Upper lobe of left lung (tissue), 4 donors: ENCODE data around the gene OTUD7B.

Experiments used
- POLR2A ChIP-seq, 4 donors: fragments of 450-650 bp; IDR thresholded peaks; one replicate each; pipeline ENCODE4 v1.5.1; 2016 to 2017; ENCODE audit warnings: antibody characterized with exemption in 4 of 4, mild to moderate bottlenecking in 2 of 4
- TF ChIP-seq, protein P1 (sequence below), 6 experiments: fragments of 450-650 bp in 4 of 6; fragments of 200-600 bp in 2 of 6; sonication (generic) in 2 of 6; IDR thresholded peaks; one replicate each; pipeline ENCODE4 v1.5.1; 2016 to 2019; ENCODE audit warnings: antibody characterized with exemption in 6 of 6

DNA sequence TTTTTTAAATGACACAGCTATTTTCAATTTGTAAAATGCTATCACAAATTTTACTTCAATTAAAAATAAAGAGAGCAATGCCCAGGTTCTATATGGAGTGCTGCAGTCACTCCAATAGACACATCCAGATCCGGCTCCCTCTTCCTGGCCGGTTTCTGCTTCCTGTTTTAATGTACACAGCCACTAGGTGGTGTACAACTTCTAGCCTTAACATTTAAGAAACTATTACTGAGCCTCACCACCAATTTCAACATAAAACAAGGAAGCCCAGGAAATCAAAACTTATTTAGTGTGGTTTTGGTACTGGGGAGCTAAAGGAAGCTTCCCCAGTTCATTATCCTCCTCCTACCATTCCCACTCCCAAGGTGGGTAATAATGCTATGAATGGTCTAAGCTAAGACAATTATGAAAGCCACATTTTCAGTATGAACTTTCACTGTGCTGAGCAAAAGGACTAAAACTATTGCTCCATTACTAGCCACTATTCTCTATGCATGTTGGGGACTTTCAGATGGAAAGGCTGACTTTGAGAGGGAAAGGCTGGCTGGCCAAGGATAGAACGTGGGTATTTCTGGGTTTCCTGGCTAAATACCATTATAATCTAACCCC, 48.4 kb downstream of the OTUD7B start:
- no peak for TF ChIP-seq POLR2A (IDR thresholded peaks at IDR 0.05)
- TF ChIP-seq, protein P1, sequence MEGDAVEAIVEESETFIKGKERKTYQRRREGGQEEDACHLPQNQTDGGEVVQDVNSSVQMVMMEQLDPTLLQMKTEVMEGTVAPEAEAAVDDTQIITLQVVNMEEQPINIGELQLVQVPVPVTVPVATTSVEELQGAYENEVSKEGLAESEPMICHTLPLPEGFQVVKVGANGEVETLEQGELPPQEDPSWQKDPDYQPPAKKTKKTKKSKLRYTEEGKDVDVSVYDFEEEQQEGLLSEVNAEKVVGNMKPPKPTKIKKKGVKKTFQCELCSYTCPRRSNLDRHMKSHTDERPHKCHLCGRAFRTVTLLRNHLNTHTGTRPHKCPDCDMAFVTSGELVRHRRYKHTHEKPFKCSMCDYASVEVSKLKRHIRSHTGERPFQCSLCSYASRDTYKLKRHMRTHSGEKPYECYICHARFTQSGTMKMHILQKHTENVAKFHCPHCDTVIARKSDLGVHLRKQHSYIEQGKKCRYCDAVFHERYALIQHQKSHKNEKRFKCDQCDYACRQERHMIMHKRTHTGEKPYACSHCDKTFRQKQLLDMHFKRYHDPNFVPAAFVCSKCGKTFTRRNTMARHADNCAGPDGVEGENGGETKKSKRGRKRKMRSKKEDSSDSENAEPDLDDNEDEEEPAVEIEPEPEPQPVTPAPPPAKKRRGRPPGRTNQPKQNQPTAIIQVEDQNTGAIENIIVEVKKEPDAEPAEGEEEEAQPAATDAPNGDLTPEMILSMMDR (IDR thresholded peaks at IDR 0.05) = peak; percentile 74 to 87 (median 82)
